HG03354 (cell line): Measurements from ENCODE around the gene MDH1B.

Source experiments
- ATAC-seq: cut with Tn5 transposase; IDR thresholded peaks from one replicate; pipeline ENCODE4 v1.9.1; 2021; ENCODE audit warnings: mild to moderate bottlenecking; ENCODE audit not compliant: unreplicated experiment, poor library complexity, severe bottlenecking

The MDH1B gene

GRCh38 chr2:206701952-206702605 is 63.0 kb downstream of the MDH1B start:
- no peak for ATAC-seq

GRCh38 chr2:206700156-206700555 is 65.0 kb downstream of the MDH1B start:
- ATAC-seq: no peak

GRCh38 chr2:206698811-206699210 is 66.3 kb downstream of the MDH1B start:
- ATAC-seq: no peak

- ATAC-seq: no peak
Observed at GRCh38 chr2:206696910-206697309, 68.2 kb downstream of the MDH1B start.

GRCh38 chr2:206693399-206694137 is 71.6 kb downstream of the MDH1B start:
- ATAC-seq: no peak

GRCh38 chr2:206692971-206693370 is 72.2 kb downstream of the MDH1B start:
- no peak for ATAC-seq

- no peak for ATAC-seq
Observed at GRCh38 chr2:206688990-206689389, 76.1 kb downstream of the MDH1B start.

- no peak for ATAC-seq
Observed at GRCh38 chr2:206688453-206688852, 76.7 kb downstream of the MDH1B start.
